SH-SY5Y (cell line): ENCODE results near the gene SETD1A.

Experiments used
- GATA2 ChIP-seq: IDR thresholded peaks from 2 replicates; pipeline ENCODE4 v1.6.1; 2011; ENCODE audit warnings: mild to moderate bottlenecking, low read depth, low read length
- GATA3 ChIP-seq: IDR thresholded peaks from 2 replicates; pipeline ENCODE4 v1.6.1; 2011; ENCODE audit warnings: low read depth, mild to moderate bottlenecking, low read length, moderate library complexity

DNA sequence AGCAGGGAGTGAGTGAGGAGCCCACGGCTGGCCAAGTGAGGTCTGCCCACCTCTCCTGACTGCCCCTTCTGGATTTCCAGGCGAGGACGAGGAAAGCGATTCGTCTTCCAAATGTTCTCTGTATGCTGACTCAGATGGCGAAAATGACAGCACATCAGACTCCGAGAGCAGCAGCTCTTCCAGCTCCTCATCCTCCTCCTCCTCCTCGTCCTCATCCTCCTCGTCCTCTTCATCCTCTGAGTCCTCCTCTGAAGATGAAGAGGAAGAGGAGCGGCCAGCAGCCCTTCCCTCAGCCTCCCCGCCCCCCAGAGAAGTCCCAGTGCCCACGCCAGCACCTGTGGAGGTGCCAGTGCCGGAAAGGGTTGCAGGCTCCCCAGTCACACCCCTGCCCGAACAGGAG is 13.7 kb downstream of the SETD1A start:
- no peak for TF ChIP-seq GATA2
- no peak for TF ChIP-seq GATA3
